C4-2B (cell line): ENCODE results near the gene BMP7.

Source experiments
- H3K27ac ChIP-seq: fragments of 450-650 bp; 2 replicates; pipeline ENCODE4 v1.5.1; 2017
- CTCF ChIP-seq: fragments of 450-650 bp; conservative IDR thresholded peaks from 2 replicates; pipeline ENCODE4 v1.5.1; 2017; ENCODE audit warnings: mild to moderate bottlenecking
- ZFX ChIP-seq: fragments of 450-650 bp; IDR thresholded peaks from 2 replicates; pipeline ENCODE4 v1.6.1; 2017

The BMP7 gene

DNA sequence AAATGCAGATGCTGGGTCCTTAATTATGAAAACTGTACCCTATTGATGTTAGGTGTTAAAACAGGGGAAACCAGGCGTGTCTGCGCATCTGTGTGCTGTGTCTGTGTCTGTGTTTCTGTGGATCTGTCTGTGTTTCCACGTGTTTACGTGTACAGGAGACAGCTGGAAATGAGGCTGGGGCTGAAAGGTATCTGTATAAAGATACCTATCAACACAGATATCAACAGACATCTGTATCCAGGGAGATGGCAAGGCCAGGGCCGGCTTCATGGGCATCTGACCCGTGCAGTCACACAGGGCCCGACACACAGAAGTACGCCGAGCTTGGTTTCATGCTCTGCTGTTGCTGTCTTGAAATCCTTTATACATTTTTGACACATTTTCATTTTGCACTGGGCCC is 48.6 kb downstream of the BMP7 start:
- TF ChIP-seq CTCF (no peak), ZFX (no peak)
- no peak overlapping the region for H3K27ac ChIP-seq

DNA sequence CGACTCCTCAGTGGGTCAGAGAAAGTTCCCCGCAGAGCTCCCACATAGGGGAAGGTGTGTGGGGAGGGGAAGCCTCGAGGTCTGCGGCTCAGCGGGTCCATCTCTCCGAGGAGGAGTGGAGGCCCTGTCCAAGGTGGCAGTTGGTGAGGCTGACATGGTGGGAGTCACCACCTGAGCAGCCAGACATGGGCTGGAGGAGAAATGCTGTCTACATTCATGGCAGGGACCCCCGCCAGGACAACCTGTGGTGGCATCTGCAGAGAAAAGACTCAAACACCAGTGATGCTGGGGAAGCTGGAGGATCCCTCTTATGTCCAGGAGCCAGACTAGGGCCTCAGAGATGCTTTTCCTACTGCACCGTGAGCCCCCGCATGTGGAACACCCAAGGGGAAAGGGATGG is 49.8 kb downstream of the BMP7 start:
- TF ChIP-seq CTCF (no peak), ZFX (no peak)
- H3K27ac ChIP-seq: no peak overlapping the region

- no peak overlapping the region for H3K27ac ChIP-seq
- no peak for TF ChIP-seq CTCF
- no peak for TF ChIP-seq ZFX
Observed at GRCh38 chr20:57215826-57216471, 50.5 kb downstream of the BMP7 start.

GRCh38 chr20:57215426-57215825 is 51.0 kb downstream of the BMP7 start:
- H3K27ac ChIP-seq: no peak overlapping the region

GRCh38 chr20:57214948-57215347 is 51.5 kb downstream of the BMP7 start:
- H3K27ac ChIP-seq: no peak overlapping the region
- TF ChIP-seq CTCF (no peak), ZFX (no peak)

More at GRCh38 chr20:57215426-57215825, 51.0 kb downstream of the BMP7 start:
- no peak for TF ChIP-seq ZFX
- TF ChIP-seq CTCF: no peak

GRCh38 chr20:57214427-57214826 is 52.0 kb downstream of the BMP7 start:
- TF ChIP-seq ZFX: no peak
- no peak for TF ChIP-seq CTCF
- H3K27ac ChIP-seq: no peak overlapping the region

DNA sequence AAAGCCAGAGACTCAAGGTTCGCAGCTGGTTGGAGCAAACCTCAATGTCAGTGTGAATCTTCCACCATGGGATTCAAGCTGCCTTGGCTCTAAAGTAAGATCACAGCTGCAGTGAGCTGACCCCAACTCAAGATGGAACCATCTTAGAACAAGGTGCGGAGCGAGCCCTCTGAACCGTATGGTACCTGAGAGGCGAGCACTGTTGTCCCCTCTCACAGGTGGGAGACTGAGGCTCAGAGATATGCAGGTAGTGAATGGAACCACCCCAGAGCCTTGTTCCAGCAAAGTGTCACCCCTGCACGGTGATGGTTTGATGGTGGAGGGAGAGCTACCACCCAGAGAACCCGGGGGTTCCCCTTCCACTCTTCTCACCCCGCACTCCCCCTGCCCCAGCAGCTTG is 52.5 kb downstream of the BMP7 start:
- H3K27ac ChIP-seq: no peak overlapping the region
- TF ChIP-seq ZFX (no peak), CTCF (no peak)
